Neural progenitor cell (in vitro differentiated cells): ENCODE results near the gene RAD51AP1. TPM values are rescaled to one million over a fixed set of nuclear protein-coding genes. Genes with fewer than 3 reads are reported as not detected.

ENCODE experiments used
- DNase-seq: peaks from one replicate; pipeline ENCODE4 v3.0.0-alpha.2; 2016; ENCODE audit warnings: low spot score
- H2AFZ ChIP-seq: fragments of 200-600 bp; sonication (generic); replicated peaks from 2 replicates; pipeline ENCODE4 v1.6.1; 2016; ENCODE audit warnings: antibody characterized with exemption
- H3F3A ChIP-seq: fragments of 200-600 bp; sonication (generic); 2 replicates; pipeline ENCODE4 v1.6.1; 2016; ENCODE audit warnings: antibody characterized with exemption, low read depth
- H3K27ac ChIP-seq: fragments of 200-600 bp; sonication (generic); 2 replicates; pipeline ENCODE4 v1.5.1; 2016; ENCODE audit warnings: mild to moderate bottlenecking
- H3K27me3 ChIP-seq: fragments of 200-600 bp; sonication (generic); 2 replicates; pipeline ENCODE4 v1.6.1; 2016; ENCODE audit warnings: mild to moderate bottlenecking, moderate library complexity
- H3K36me3 ChIP-seq: fragments of 200-600 bp; sonication (generic); 2 replicates; pipeline ENCODE4 v1.5.1; 2016
- H3K4me1 ChIP-seq: fragments of 200-600 bp; sonication (generic); 2 replicates; pipeline ENCODE4 v1.6.1; 2016; ENCODE audit warnings: mixed run types
- H3K4me2 ChIP-seq: fragments of 200-600 bp; sonication (generic); 2 replicates; pipeline ENCODE4 v1.6.1; 2016
- H3K4me3 ChIP-seq: fragments of 200-600 bp; sonication (generic); 2 replicates; pipeline ENCODE4 v1.5.1; 2016
- H3K79me2 ChIP-seq: fragments of 200-600 bp; sonication (generic); 2 replicates; pipeline ENCODE4 v1.6.1; 2016; ENCODE audit warnings: low read depth
- H3K9ac ChIP-seq: fragments of 200-600 bp; sonication (generic); 2 replicates; pipeline ENCODE4 v1.6.1; 2016
- H3K9me3 ChIP-seq: fragments of 200-600 bp; sonication (generic); 2 replicates; pipeline ENCODE4 v1.5.1; 2016; ENCODE audit warnings: low read depth
- H4K20me1 ChIP-seq: fragments of 200-600 bp; sonication (generic); 2 replicates; pipeline ENCODE4 v1.6.1; 2016; ENCODE audit warnings: low read depth
- H3K27ac Mint-ChIP-seq: 3 replicates; pipeline ENCODE4 v1.8.0; 2021; ENCODE audit warnings: mixed read lengths
- H3K27me3 Mint-ChIP-seq: 2 replicates; pipeline ENCODE4 v1.8.0; 2022; ENCODE audit warnings: low read depth, mild to moderate bottlenecking, inconsistent platforms, moderate library complexity, mixed read lengths; ENCODE audit not compliant: insufficient read depth
- H3K36me3 Mint-ChIP-seq: 3 replicates; pipeline ENCODE4 v1.8.0; 2021; ENCODE audit warnings: mixed read lengths
- H3K4me1 Mint-ChIP-seq: 3 replicates; pipeline ENCODE4 v1.8.0; 2021; ENCODE audit warnings: mixed read lengths
- H3K4me3 Mint-ChIP-seq: 3 replicates; pipeline ENCODE4 v1.8.0; 2021; ENCODE audit warnings: mild to moderate bottlenecking, moderate library complexity, mixed read lengths
- H3K9me3 Mint-ChIP-seq: 3 replicates; pipeline ENCODE4 v1.8.0; 2020; ENCODE audit warnings: mixed read lengths
- CTCF ChIP-seq: fragments of 200-600 bp; sonication (generic); IDR thresholded peaks from 2 replicates; pipeline ENCODE4 v1.5.1; 2017; ENCODE audit warnings: antibody characterized with exemption, mild to moderate bottlenecking
- EZH2 ChIP-seq: fragments of 200-600 bp; sonication (generic); IDR thresholded peaks from 2 replicates; pipeline ENCODE4 v1.6.1; 2017; ENCODE audit warnings: antibody characterized with exemption, mild to moderate bottlenecking, moderate library complexity
- EZH2phosphoT487 ChIP-seq: fragments of 200-600 bp; sonication (generic); IDR thresholded peaks from 2 replicates; pipeline ENCODE4 v1.6.1; 2017; ENCODE audit warnings: antibody characterized with exemption
- total RNA-seq: library from RNA; depleted of rRNA; stranded (reverse); fragments of >200 nt; gene quantifications from 2 replicates; pipeline ENCODE4 v1.2.3, GENCODE V29; 2015; ENCODE audit warnings: low replicate concordance

Gene RAD51AP1
- total RNA-seq, 1 donor from 2014 or later: 189 TPM

GRCh38 chr12:4603421-4603820 lies 64.7 kb downstream of the RAD51AP1 start:
- Histone ChIP-seq H3K9ac (no peak overlapping the region), H4K20me1 (no peaks in the 10 kb centered on the region), H3K36me3 (no peaks in the 10 kb centered on the region), H3K27ac (no peak overlapping the region), H3F3A (peaks cover 11% of the 10 kb centered on the region), H3K79me2 (peaks cover 10% of the 10 kb centered on the region), H2AFZ (no peak overlapping the region), H3K4me2 (no peak overlapping the region), H3K4me3 (no peak overlapping the region), H3K27me3 (no peaks in the 10 kb centered on the region), H3K4me1 (peaks cover 28% of the 10 kb centered on the region), H3K9me3 (no peaks in the 10 kb centered on the region)
- no peaks in the 10 kb centered on the region for H3K9me3 Mint-ChIP-seq
- no peak overlapping the region for H3K4me3 Mint-ChIP-seq
- peaks cover 8% of the 10 kb centered on the region for H3K4me1 Mint-ChIP-seq
- TF ChIP-seq EZH2phosphoT487: no peak
- no peak for TF ChIP-seq EZH2
- TF ChIP-seq CTCF: no peak
- H3K27me3 Mint-ChIP-seq: no peaks in the 10 kb centered on the region
- DNase-seq: no peak
- H3K27ac Mint-ChIP-seq: no peak overlapping the region
- H3K36me3 Mint-ChIP-seq: peaks cover 2% of the 10 kb centered on the region

- Mint-ChIP-seq H3K27me3 (no peaks in the 10 kb centered on the region), H3K4me1 (peaks cover 8% of the 10 kb centered on the region), H3K27ac (no peak overlapping the region), H3K4me3 (no peak overlapping the region), H3K9me3 (no peaks in the 10 kb centered on the region), H3K36me3 (peaks cover 2% of the 10 kb centered on the region)
- Histone ChIP-seq H3K27ac (no peak overlapping the region), H4K20me1 (no peaks in the 10 kb centered on the region), H3K4me3 (no peak overlapping the region), H3F3A (peaks cover 11% of the 10 kb centered on the region), H2AFZ (no peak overlapping the region), H3K27me3 (no peaks in the 10 kb centered on the region), H3K9me3 (no peaks in the 10 kb centered on the region), H3K4me2 (no peak overlapping the region), H3K4me1 (peaks cover 28% of the 10 kb centered on the region), H3K36me3 (no peaks in the 10 kb centered on the region), H3K79me2 (peaks cover 10% of the 10 kb centered on the region), H3K9ac (no peak overlapping the region)
- TF ChIP-seq EZH2 (no peak), CTCF (no peak)
- no peak for DNase-seq
These were observed 65.3 kb downstream of the RAD51AP1 start for GRCh38 chr12:4603946-4604345.

GRCh38 chr12:4604684-4605193 lies 66.0 kb downstream of the RAD51AP1 start:
- peak overlapping the region; percentile 100 for H2AFZ ChIP-seq
- peaks cover 11% of the 10 kb centered on the region for H3F3A ChIP-seq
- TF ChIP-seq EZH2 (no peak), EZH2phosphoT487 (no peak), CTCF (peak; percentile 98)
- peak; percentile 88 for DNase-seq
- H3K9me3 ChIP-seq: no peaks in the 10 kb centered on the region
- peak overlapping the region; percentile 99 for H3K4me2 ChIP-seq
- no peaks in the 10 kb centered on the region for H3K36me3 ChIP-seq
- Mint-ChIP-seq H3K4me1 (peaks cover 8% of the 10 kb centered on the region), H3K4me3 (peak overlapping the region; percentile 98), H3K27me3 (no peaks in the 10 kb centered on the region), H3K36me3 (peaks cover 2% of the 10 kb centered on the region), H3K27ac (peak overlapping the region; percentile 94), H3K9me3 (no peaks in the 10 kb centered on the region)
- peak overlapping the region; percentile 96 for H3K4me3 ChIP-seq
- peak overlapping the region; percentile 60 for H3K9ac ChIP-seq
- peaks cover 10% of the 10 kb centered on the region for H3K79me2 ChIP-seq
- peaks cover 28% of the 10 kb centered on the region for H3K4me1 ChIP-seq
- no peaks in the 10 kb centered on the region for H4K20me1 ChIP-seq
- no peaks in the 10 kb centered on the region for H3K27me3 ChIP-seq
- no peak overlapping the region for H3K27ac ChIP-seq
